ENCODE measurements around the gene ACSS1.

DNA sequence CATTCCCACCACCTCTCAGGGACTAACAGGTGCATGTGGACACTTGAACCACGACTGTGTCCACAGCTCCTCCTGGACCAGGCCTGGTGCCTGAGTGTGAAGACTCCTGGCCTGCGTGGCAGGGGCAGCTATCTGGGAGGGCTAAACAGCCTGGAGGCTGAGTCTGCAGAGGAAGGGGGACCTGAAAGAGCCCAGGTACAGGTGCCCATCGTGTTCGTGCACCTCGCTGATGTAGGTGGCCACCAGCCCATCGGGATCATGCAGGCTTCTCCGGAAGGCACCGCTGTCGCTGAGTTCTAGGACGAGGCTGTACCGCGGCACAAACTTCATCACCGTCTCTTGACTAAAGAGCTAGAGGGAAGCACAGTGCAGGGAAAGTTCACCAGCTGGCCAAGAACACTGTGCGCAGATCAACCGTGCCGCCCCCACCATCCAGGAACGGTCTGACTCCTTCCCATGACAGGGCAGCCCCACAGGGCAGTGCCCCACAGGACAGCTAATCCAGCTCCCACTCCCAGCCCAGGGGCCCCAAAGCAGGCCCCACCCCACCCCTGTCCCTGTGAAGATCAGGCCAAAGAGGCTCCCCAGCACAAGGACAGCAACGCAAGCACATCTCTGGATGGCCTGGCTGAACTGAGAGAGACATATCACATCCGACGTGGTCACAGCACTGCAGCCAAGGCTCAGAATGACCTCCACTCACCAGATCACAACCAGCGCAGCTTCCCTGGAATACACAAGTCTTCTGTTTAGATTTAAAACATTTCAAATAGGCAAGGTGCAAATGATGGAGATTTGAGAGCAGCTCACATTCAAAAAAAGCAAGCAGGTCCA is 94.0 kb downstream of the ACSS1 start:
- TF ChIP-seq, protein P1, sequence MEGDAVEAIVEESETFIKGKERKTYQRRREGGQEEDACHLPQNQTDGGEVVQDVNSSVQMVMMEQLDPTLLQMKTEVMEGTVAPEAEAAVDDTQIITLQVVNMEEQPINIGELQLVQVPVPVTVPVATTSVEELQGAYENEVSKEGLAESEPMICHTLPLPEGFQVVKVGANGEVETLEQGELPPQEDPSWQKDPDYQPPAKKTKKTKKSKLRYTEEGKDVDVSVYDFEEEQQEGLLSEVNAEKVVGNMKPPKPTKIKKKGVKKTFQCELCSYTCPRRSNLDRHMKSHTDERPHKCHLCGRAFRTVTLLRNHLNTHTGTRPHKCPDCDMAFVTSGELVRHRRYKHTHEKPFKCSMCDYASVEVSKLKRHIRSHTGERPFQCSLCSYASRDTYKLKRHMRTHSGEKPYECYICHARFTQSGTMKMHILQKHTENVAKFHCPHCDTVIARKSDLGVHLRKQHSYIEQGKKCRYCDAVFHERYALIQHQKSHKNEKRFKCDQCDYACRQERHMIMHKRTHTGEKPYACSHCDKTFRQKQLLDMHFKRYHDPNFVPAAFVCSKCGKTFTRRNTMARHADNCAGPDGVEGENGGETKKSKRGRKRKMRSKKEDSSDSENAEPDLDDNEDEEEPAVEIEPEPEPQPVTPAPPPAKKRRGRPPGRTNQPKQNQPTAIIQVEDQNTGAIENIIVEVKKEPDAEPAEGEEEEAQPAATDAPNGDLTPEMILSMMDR (IDR thresholded peaks at IDR 0.05) = no peak
- TF ChIP-seq, protein P2, sequence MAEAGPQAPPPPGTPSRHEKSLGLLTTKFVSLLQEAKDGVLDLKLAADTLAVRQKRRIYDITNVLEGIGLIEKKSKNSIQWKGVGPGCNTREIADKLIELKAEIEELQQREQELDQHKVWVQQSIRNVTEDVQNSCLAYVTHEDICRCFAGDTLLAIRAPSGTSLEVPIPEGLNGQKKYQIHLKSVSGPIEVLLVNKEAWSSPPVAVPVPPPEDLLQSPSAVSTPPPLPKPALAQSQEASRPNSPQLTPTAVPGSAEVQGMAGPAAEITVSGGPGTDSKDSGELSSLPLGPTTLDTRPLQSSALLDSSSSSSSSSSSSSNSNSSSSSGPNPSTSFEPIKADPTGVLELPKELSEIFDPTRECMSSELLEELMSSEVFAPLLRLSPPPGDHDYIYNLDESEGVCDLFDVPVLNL (CRISPR knock-in tag; IDR thresholded peaks at IDR 0.05; ENCODE audit: borderline replicate concordance, low read depth) = no peak
- no peak for TF ChIP-seq TEAD4 (CRISPR knock-in tag; IDR thresholded peaks at IDR 0.05)
- no peak for TF ChIP-seq SP1 (CRISPR knock-in tag; conservative IDR thresholded peaks at IDR 0.05)
- TF ChIP-seq, protein P3, sequence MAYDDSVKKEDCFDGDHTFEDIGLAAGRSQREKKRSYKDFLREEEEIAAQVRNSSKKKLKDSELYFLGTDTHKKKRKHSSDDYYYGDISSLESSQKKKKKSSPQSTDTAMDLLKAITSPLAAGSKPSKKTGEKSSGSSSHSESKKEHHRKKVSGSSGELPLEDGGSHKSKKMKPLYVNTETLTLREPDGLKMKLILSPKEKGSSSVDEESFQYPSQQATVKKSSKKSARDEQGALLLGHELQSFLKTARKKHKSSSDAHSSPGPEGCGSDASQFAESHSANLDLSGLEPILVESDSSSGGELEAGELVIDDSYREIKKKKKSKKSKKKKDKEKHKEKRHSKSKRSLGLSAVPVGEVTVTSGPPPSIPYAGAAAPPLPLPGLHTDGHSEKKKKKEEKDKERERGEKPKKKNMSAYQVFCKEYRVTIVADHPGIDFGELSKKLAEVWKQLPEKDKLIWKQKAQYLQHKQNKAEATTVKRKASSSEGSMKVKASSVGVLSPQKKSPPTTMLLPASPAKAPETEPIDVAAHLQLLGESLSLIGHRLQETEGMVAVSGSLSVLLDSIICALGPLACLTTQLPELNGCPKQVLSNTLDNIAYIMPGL (CRISPR knock-in tag; IDR thresholded peaks at IDR 0.05) = no peak
- no peak for TF ChIP-seq ETV6 (CRISPR knock-in tag; IDR thresholded peaks at IDR 0.05)
- TF ChIP-seq NR2C2 (CRISPR knock-in tag; IDR thresholded peaks at IDR 0.05) = no peak
- no peak for TF ChIP-seq ZNF232 (CRISPR knock-in tag; IDR thresholded peaks at IDR 0.05)
- TF ChIP-seq FOXJ3 (CRISPR knock-in tag; IDR thresholded peaks at IDR 0.05; ENCODE audit: borderline replicate concordance) = no peak
- TF ChIP-seq TCF7 (CRISPR knock-in tag; IDR thresholded peaks at IDR 0.05; ENCODE audit: low read depth) = no peak
- no peak for TF ChIP-seq ZNF263 (CRISPR knock-in tag; IDR thresholded peaks at IDR 0.05; ENCODE audit: low read depth)

Measured in WTC11 (cell line).